Measurements from ENCODE around the gene SIRT6.

Gene SIRT6

DNA sequence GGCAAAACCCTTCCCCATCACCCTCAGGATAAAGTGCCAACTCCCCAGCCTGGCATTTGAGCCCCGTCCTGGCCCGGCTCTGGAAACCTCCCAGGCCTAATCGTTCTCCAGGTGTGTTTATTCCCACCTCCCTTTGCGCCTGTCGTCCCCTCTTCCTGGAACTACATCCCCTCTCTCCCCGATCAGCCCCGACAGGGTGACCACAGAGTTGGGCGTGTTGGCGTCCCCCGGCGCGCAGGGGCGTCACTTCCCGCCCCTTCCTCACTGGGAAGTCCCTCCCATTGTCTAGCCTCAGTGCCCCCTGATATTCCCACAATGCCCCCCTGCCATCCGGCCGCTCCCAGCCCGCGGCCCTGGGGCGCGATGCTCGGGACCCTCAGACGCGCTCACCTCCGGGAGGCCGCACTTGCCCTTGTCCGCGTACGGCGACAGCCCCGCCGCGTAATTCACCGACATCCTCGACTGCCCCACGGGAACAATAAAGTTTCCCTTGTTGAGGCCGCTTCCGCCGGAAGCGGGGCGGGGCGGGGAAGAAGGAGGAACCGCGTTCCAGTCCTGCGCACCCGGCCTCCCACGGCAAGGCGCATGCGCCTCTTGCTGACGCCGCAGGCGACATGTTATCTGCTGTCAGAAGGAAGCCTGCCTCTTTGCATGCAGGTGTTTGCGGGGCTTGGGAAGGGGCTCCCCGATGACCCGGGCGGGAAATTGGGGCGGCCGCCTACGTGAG, at the start of gene SIRT6, which contains the start of gene ANKRD24 (continued):
- TF ChIP-seq, protein P1, sequence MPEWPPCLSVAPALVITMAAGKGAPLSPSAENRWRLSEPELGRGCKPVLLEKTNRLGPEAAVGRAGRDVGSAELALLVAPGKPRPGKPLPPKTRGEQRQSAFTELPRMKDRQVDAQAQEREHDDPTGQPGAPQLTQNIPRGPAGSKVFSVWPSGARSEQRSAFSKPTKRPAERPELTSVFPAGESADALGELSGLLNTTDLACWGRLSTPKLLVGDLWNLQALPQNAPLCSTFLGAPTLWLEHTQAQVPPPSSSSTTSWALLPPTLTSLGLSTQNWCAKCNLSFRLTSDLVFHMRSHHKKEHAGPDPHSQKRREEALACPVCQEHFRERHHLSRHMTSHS (tag by site-specific recombination; IDR thresholded peaks at IDR 0.05): no peak
- TF ChIP-seq ZNF423 (tag by site-specific recombination; IDR thresholded peaks at IDR 0.05): peak; percentile 82
- TF ChIP-seq ZNF169 (tag by site-specific recombination; IDR thresholded peaks at IDR 0.05): no peak
- no peak for TF ChIP-seq ZNF791 (tag by site-specific recombination; IDR thresholded peaks at IDR 0.05)
- TF ChIP-seq ZNF555 (tag by site-specific recombination; conservative IDR thresholded peaks at IDR 0.05): no peak
- TF ChIP-seq ZNF473 (tag by site-specific recombination; IDR thresholded peaks at IDR 0.05): no peak
- TF ChIP-seq KLF8 (tag by site-specific recombination; IDR thresholded peaks at IDR 0.05): peak; percentile 99
- TF ChIP-seq ZNF610 (tag by site-specific recombination; IDR thresholded peaks at IDR 0.05; ENCODE audit: borderline replicate concordance): peak; percentile 80
- TF ChIP-seq TCF7L2 (IDR thresholded peaks at IDR 0.05; ENCODE audit: borderline replicate concordance, low read depth, low read length): no peak
- TF ChIP-seq, protein P2, sequence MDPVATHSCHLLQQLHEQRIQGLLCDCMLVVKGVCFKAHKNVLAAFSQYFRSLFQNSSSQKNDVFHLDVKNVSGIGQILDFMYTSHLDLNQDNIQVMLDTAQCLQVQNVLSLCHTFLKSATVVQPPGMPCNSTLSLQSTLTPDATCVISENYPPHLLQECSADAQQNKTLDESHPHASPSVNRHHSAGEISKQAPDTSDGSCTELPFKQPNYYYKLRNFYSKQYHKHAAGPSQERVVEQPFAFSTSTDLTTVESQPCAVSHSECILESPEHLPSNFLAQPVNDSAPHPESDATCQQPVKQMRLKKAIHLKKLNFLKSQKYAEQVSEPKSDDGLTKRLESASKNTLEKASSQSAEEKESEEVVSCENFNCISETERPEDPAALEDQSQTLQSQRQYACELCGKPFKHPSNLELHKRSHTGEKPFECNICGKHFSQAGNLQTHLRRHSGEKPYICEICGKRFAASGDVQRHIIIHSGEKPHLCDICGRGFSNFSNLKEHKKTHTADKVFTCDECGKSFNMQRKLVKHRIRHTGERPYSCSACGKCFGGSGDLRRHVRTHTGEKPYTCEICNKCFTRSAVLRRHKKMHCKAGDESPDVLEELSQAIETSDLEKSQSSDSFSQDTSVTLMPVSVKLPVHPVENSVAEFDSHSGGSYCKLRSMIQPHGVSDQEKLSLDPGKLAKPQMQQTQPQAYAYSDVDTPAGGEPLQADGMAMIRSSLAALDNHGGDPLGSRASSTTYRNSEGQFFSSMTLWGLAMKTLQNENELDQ (tag by site-specific recombination; IDR thresholded peaks at IDR 0.05; ENCODE audit: low read depth): no peak
- TF ChIP-seq, protein P3, sequence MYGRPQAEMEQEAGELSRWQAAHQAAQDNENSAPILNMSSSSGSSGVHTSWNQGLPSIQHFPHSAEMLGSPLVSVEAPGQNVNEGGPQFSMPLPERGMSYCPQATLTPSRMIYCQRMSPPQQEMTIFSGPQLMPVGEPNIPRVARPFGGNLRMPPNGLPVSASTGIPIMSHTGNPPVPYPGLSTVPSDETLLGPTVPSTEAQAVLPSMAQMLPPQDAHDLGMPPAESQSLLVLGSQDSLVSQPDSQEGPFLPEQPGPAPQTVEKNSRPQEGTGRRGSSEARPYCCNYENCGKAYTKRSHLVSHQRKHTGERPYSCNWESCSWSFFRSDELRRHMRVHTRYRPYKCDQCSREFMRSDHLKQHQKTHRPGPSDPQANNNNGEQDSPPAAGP (tag by site-specific recombination; IDR thresholded peaks at IDR 0.05): peak; percentile 96
- TF ChIP-seq SETDB1 (IDR thresholded peaks at IDR 0.05; ENCODE audit: insufficient read length, low read length): no peak
- TF ChIP-seq ZNF354C (tag by site-specific recombination; IDR thresholded peaks at IDR 0.05; ENCODE audit: borderline replicate concordance, low read depth): no peak
- TF ChIP-seq, protein P4, sequence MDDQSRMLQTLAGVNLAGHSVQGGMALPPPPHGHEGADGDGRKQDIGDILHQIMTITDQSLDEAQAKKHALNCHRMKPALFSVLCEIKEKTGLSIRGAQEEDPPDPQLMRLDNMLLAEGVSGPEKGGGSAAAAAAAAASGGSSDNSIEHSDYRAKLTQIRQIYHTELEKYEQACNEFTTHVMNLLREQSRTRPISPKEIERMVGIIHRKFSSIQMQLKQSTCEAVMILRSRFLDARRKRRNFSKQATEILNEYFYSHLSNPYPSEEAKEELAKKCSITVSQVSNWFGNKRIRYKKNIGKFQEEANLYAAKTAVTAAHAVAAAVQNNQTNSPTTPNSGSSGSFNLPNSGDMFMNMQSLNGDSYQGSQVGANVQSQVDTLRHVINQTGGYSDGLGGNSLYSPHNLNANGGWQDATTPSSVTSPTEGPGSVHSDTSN (CRISPR knock-in tag; IDR thresholded peaks at IDR 0.05): 0 out of 2 replicates have a peak, but pooled peaks have one; percentile 62
- no peak for TF ChIP-seq HOXC10 (CRISPR knock-in tag; IDR thresholded peaks at IDR 0.05)
- TF ChIP-seq HOXA7 (CRISPR knock-in tag; IDR thresholded peaks at IDR 0.05; ENCODE audit: borderline replicate concordance): no peak
- TF ChIP-seq ZBTB8A (tag by site-specific recombination; IDR thresholded peaks at IDR 0.05): peak; percentile 68
- peak; percentile 87 for TF ChIP-seq ZNF629 (tag by site-specific recombination; IDR thresholded peaks at IDR 0.05)
- TF ChIP-seq, protein P5, sequence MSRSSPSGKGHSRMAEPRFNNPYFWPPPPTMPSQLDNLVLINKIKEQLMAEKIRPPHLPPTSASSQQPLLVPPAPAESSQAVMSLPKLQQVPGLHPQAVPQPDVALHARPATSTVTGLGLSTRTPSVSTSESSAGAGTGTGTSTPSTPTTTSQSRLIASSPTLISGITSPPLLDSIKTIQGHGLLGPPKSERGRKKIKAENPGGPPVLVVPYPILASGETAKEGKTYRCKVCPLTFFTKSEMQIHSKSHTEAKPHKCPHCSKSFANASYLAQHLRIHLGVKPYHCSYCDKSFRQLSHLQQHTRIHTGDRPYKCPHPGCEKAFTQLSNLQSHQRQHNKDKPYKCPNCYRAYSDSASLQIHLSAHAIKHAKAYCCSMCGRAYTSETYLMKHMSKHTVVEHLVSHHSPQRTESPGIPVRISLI (tag by site-specific recombination; IDR thresholded peaks at IDR 0.05): no peak
- TF ChIP-seq REPIN1 (tag by site-specific recombination; IDR thresholded peaks at IDR 0.05; ENCODE audit: low read depth): no peak
- TF ChIP-seq ZNF677 (tag by site-specific recombination; IDR thresholded peaks at IDR 0.05): no peak
- TF ChIP-seq, protein P6, sequence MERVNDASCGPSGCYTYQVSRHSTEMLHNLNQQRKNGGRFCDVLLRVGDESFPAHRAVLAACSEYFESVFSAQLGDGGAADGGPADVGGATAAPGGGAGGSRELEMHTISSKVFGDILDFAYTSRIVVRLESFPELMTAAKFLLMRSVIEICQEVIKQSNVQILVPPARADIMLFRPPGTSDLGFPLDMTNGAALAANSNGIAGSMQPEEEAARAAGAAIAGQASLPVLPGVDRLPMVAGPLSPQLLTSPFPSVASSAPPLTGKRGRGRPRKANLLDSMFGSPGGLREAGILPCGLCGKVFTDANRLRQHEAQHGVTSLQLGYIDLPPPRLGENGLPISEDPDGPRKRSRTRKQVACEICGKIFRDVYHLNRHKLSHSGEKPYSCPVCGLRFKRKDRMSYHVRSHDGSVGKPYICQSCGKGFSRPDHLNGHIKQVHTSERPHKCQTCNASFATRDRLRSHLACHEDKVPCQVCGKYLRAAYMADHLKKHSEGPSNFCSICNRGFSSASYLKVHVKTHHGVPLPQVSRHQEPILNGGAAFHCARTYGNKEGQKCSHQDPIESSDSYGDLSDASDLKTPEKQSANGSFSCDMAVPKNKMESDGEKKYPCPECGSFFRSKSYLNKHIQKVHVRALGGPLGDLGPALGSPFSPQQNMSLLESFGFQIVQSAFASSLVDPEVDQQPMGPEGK (tag by site-specific recombination; IDR thresholded peaks at IDR 0.05): peak; percentile 98
- TF ChIP-seq, protein P7, sequence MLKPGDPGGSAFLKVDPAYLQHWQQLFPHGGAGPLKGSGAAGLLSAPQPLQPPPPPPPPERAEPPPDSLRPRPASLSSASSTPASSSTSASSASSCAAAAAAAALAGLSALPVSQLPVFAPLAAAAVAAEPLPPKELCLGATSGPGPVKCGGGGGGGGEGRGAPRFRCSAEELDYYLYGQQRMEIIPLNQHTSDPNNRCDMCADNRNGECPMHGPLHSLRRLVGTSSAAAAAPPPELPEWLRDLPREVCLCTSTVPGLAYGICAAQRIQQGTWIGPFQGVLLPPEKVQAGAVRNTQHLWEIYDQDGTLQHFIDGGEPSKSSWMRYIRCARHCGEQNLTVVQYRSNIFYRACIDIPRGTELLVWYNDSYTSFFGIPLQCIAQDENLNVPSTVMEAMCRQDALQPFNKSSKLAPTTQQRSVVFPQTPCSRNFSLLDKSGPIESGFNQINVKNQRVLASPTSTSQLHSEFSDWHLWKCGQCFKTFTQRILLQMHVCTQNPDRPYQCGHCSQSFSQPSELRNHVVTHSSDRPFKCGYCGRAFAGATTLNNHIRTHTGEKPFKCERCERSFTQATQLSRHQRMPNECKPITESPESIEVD (tag by site-specific recombination; IDR thresholded peaks at IDR 0.05): no peak
- TF ChIP-seq, protein P8, sequence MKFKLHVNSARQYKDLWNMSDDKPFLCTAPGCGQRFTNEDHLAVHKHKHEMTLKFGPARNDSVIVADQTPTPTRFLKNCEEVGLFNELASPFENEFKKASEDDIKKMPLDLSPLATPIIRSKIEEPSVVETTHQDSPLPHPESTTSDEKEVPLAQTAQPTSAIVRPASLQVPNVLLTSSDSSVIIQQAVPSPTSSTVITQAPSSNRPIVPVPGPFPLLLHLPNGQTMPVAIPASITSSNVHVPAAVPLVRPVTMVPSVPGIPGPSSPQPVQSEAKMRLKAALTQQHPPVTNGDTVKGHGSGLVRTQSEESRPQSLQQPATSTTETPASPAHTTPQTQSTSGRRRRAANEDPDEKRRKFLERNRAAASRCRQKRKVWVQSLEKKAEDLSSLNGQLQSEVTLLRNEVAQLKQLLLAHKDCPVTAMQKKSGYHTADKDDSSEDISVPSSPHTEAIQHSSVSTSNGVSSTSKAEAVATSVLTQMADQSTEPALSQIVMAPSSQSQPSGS (tag by site-specific recombination; IDR thresholded peaks at IDR 0.05; ENCODE audit: low read depth): no peak
- peak; percentile 73; the same call in 1 of the 2 replicates for TF ChIP-seq ZNF843 (tag by site-specific recombination; IDR thresholded peaks at IDR 0.05)
- no peak for TF ChIP-seq MZF1 (tag by site-specific recombination; IDR thresholded peaks at IDR 0.05; ENCODE audit: borderline replicate concordance)
- TF ChIP-seq ZFP3 (tag by site-specific recombination; IDR thresholded peaks at IDR 0.05; ENCODE audit: low read depth): no peak
- TF ChIP-seq ZNF433 (tag by site-specific recombination; IDR thresholded peaks at IDR 0.05; ENCODE audit: low read depth): no peak

Measured in HEK293 (cell line).